ENCODE results near the gene AMTN. TPM values are rescaled to one million over a fixed set of nuclear protein-coding genes. Genes with fewer than 3 reads are reported as not detected.

AMTN gene
- total RNA-seq, 1 donor from 2014 or later: not detected

DNA sequence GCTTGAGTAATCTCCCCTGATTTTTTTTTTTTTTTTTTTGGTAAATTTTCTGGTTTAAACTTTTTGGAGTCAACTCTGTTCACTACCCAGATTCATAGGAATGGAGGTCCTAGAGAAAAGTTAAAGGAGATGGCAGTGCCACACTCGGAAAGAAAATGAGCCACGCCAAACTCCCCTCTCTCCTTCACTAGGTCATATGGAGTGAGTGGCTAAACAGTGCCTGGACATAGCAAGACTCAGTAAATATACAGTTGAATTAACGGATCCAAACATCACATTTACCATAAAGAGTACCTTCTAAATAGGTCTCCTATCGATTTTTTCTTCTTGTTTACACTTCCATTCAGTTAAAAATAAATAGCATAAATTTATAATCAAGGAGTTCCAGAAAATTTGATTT lies 13.6 kb upstream of the AMTN start:
- ChIA-PET POLR2A (no interaction called here), CTCF (interaction anchor here (1.1 kb wide), 1 partner anchor 12 kb away, joined by 3 read pairs; no protein-coding TSS in a partner anchor)
- DNase-seq (no peak), ATAC-seq (ENCODE audit: low read depth) (no peak)
- Mint-ChIP-seq H3K36me3 (ENCODE audit: low read depth) (no peaks in the 10 kb centered on the region), H3K27ac (no peak overlapping the region), H3K9me3 (no peaks in the 10 kb centered on the region), H3K4me3 (no peak overlapping the region), H3K4me1 (no peaks in the 10 kb centered on the region), H3K27me3 (peaks cover 6% of the 10 kb centered on the region)
- no peak for TF ChIP-seq CTCF (IDR thresholded peaks at IDR 0.05)
- intact Hi-C loops (cut with micrococcal nuclease): loop anchor here (1.0 to 10.0 kb wide), 2 partner anchors 610 to 815 kb away; no protein-coding TSS in a partner anchor

- ChIA-PET POLR2A (no interaction called here), CTCF (interaction anchor here (1.0 to 1.1 kb wide), 2 partner anchors 11 to 815 kb away, joined by 3 to 5 read pairs; no protein-coding TSS in a partner anchor)
- no peaks in the 10 kb centered on the region for H3K9me3 Mint-ChIP-seq
- intact Hi-C loops (cut with micrococcal nuclease): loop anchor here (1.0 to 10.0 kb wide), 2 partner anchors 610 to 816 kb away; no protein-coding TSS in a partner anchor
- H3K27ac Mint-ChIP-seq: no peak overlapping the region
- H3K27me3 Mint-ChIP-seq: peaks cover under 1% of the 10 kb centered on the region
- DNase-seq (peak; percentile 21), ATAC-seq (ENCODE audit: low read depth) (peak; percentile 50)
- TF ChIP-seq CTCF (IDR thresholded peaks at IDR 0.05): no peak
- no peak overlapping the region for H3K4me3 Mint-ChIP-seq
- no peaks in the 10 kb centered on the region for H3K4me1 Mint-ChIP-seq
- H3K36me3 Mint-ChIP-seq (ENCODE audit: low read depth): no peaks in the 10 kb centered on the region
Observed at GRCh38 chr4:70505151-70505748, 13.1 kb upstream of the AMTN start.

DNA sequence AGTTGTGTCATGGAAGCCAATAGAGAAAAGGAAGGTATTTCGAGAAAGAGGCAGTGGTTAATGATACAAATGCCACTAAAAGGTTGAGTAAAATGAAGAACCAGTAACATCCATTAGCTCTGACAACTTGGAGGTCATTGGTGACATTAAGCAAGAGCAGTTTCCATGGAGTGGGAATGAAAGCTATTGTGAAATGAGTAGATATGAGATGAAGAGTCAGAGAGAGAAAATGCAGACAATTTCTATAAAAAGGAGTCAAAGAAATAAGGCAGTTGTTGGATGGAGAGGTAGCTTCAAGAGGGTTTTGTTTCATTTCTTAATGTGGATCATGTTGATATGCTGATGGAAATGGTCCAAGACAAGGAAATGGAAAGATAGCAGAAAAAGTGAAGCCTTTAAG lies 9.6 kb upstream of the AMTN start:
- Mint-ChIP-seq H3K27me3 (peaks cover 2% of the 10 kb centered on the region), H3K4me1 (no peaks in the 10 kb centered on the region), H3K4me3 (no peak overlapping the region), H3K27ac (no peak overlapping the region), H3K9me3 (no peaks in the 10 kb centered on the region), H3K36me3 (ENCODE audit: low read depth) (no peaks in the 10 kb centered on the region)
- DNase-seq: no peak
- ATAC-seq (ENCODE audit: low read depth): no peak
- ChIA-PET POLR2A (no interaction called here), CTCF (no interaction called here)
- intact Hi-C loops (cut with micrococcal nuclease): loop anchor here (10.0 kb wide), 1 partner anchor 614 kb away; no protein-coding TSS in a partner anchor
- TF ChIP-seq CTCF (IDR thresholded peaks at IDR 0.05): no peak

- Mint-ChIP-seq H3K27ac (no peak overlapping the region), H3K4me3 (no peak overlapping the region), H3K36me3 (ENCODE audit: low read depth) (no peaks in the 10 kb centered on the region), H3K9me3 (no peaks in the 10 kb centered on the region), H3K4me1 (no peaks in the 10 kb centered on the region), H3K27me3 (peaks cover 2% of the 10 kb centered on the region)
- no peak for TF ChIP-seq CTCF (IDR thresholded peaks at IDR 0.05)
- no peak for ATAC-seq (ENCODE audit: low read depth)
- CTCF ChIA-PET: no interaction called here
- POLR2A ChIA-PET: no interaction called here
- intact Hi-C loops (cut with micrococcal nuclease): no loop called here
- DNase-seq: no peak
Observed at GRCh38 chr4:70511365-70511764, 7.0 kb upstream of the AMTN start.

DNA sequence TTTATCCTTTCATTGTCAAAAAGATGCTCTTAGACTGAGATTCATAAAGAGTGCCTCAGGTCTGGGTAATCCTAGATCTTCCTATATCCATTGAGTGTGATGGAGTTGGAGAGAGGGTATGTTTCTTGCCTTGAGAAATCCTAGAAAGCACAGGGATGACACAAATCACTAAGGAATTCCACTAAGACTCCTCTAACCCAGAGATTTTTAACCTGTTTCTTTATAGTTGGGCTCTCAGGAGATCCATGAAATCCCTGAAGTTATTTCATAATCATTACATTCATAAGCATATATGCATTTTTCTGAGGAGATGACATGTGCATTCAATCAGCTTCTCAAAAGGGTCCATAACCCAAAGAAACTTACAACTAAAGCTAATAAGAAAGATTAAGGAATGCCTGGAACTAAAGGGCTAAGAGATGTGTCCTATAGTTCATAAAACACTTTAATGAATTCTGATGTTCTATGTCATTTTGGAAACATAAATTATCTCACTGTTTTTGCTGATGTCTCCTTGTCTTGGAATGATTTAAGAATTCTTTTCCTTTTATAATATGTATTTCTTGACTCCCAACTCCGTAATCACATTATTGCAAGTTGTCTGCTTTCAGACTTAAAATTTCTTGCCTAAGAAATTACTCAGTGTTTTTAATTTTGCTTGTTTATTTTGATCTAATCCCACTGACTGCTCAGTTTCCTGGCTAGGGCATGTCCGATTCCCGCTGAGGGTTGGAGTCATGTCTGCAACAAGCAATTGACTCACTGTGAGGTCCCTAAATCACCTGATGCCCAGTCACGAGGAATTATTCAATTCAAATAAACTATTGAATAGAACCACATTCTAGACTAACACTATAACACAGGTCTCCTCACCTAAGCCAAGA lies 2.8 kb upstream of the AMTN start:
- DNase-seq (no peak), ATAC-seq (ENCODE audit: low read depth) (no peak)
- TF ChIP-seq CTCF (IDR thresholded peaks at IDR 0.05): no peak
- intact Hi-C loops (cut with micrococcal nuclease): no loop called here
- no peaks in the 10 kb centered on the region for H3K4me1 Mint-ChIP-seq
- no peak overlapping the region for H3K4me3 Mint-ChIP-seq
- no peaks in the 10 kb centered on the region for H3K36me3 Mint-ChIP-seq (ENCODE audit: low read depth)
- H3K27ac Mint-ChIP-seq: no peak overlapping the region
- no peaks in the 10 kb centered on the region for H3K9me3 Mint-ChIP-seq
- POLR2A ChIA-PET: no interaction called here
- CTCF ChIA-PET: interaction anchor here (1.0 kb wide), 1 partner anchor 11 kb away, joined by 3 read pairs; no protein-coding TSS in a partner anchor
- H3K27me3 Mint-ChIP-seq: peaks cover 2% of the 10 kb centered on the region
